ENCODE measurements around the gene CASK.
A peak's percentile ranks its signal among the peaks of the same experiment; 100 is the strongest.

The CASK gene

GRCh38 chrX:41779030-41779564 is 144.3 kb downstream of the CASK start:
- no peak overlapping the region for H3K9ac ChIP-seq (ENCODE audit: low read length)
- no peak overlapping the region for H3K23ac ChIP-seq (ENCODE audit: low read length)
- H4K12ac ChIP-seq (ENCODE audit: low read depth, low read length), result no peak overlapping the region
- H3K18ac ChIP-seq (ENCODE audit: low read length), result no peak overlapping the region
- H2BK5ac ChIP-seq (ENCODE audit: low read depth, low read length, poor library complexity), result no peak overlapping the region
- peak in 1 of 2 donors; percentile 3 for DNase-seq
- no peaks in the 10 kb centered on the region for H3K9me3 ChIP-seq (ENCODE audit: insufficient read depth, low read depth, low read length)
- H2BK120ac ChIP-seq (ENCODE audit: insufficient read depth, low read length, poor library complexity), result no peak overlapping the region
- no peaks in the 10 kb centered on the region for H3K27me3 ChIP-seq (ENCODE audit: insufficient read depth, low read length)
- no peak overlapping the region for H2AK5ac ChIP-seq (ENCODE audit: low read length)
- H3K4ac ChIP-seq (ENCODE audit: low read depth, low read length), result no peak overlapping the region
- no peak overlapping the region for H2BK12ac ChIP-seq (ENCODE audit: low read length)
- H3K36me3 ChIP-seq (ENCODE audit: control insufficient read depth in 1 of 2, insufficient read depth in 2 of 2, low read length in 2 of 2), result no peaks in the 10 kb centered on the region
- no peaks in the 10 kb centered on the region for H3K79me2 ChIP-seq (ENCODE audit: control insufficient read depth, insufficient read depth, low read length, poor library complexity)
- H3K79me1 ChIP-seq (ENCODE audit: low read length), result no peaks in the 10 kb centered on the region
- no CpG with 5 or more reads among the region's 1 CpG for WGBS (ENCODE audit: extremely low coverage, insufficient coverage, insufficient read length)
- H2AFZ ChIP-seq (ENCODE audit: insufficient read depth, low read length, poor library complexity), result no peak overlapping the region
- no peak overlapping the region for H4K91ac ChIP-seq (ENCODE audit: low read depth, low read length)
- H3K14ac ChIP-seq (ENCODE audit: low read length), result no peak overlapping the region
- H3K4me1 ChIP-seq (ENCODE audit: control insufficient read depth in 1 of 2, insufficient read depth in 2 of 2, low read length in 2 of 2), result no peaks in the 10 kb centered on the region
- H3K4me3 ChIP-seq (ENCODE audit: low read depth, low read length), result no peak overlapping the region
- H4K8ac ChIP-seq (ENCODE audit: low read depth, low read length), result no peak overlapping the region
- no peak overlapping the region for H3K27ac ChIP-seq (ENCODE audit: low read depth, low read length)
- no peak overlapping the region for H3K4me2 ChIP-seq (ENCODE audit: low read length)

GRCh38 chrX:41761702-41762101 is 161.7 kb downstream of the CASK start:
- Histone ChIP-seq H3K9me3 (ENCODE audit: insufficient read depth, low read depth, low read length) (no peaks in the 10 kb centered on the region), H3K79me2 (ENCODE audit: control insufficient read depth, insufficient read depth, low read length, poor library complexity) (no peaks in the 10 kb centered on the region), H2BK5ac (ENCODE audit: low read depth, low read length, poor library complexity) (no peak overlapping the region), H2AFZ (ENCODE audit: insufficient read depth, low read length, poor library complexity) (no peak overlapping the region), H3K27ac (ENCODE audit: low read depth, low read length) (no peak overlapping the region), H3K23ac (ENCODE audit: low read length) (no peak overlapping the region), H3K4me3 (ENCODE audit: low read depth, low read length) (no peak overlapping the region), H3K4me1 (ENCODE audit: control insufficient read depth in 1 of 2, insufficient read depth in 2 of 2, low read length in 2 of 2) (no peaks in the 10 kb centered on the region), H3K27me3 (ENCODE audit: insufficient read depth, low read length) (no peaks in the 10 kb centered on the region), H3K14ac (ENCODE audit: low read length) (no peak overlapping the region), H4K8ac (ENCODE audit: low read depth, low read length) (no peak overlapping the region), H4K12ac (ENCODE audit: low read depth, low read length) (no peak overlapping the region), H3K36me3 (ENCODE audit: control insufficient read depth in 1 of 2, insufficient read depth in 2 of 2, low read length in 2 of 2) (no peaks in the 10 kb centered on the region), H2BK12ac (ENCODE audit: low read length) (no peak overlapping the region), H3K4ac (ENCODE audit: low read depth, low read length) (no peak overlapping the region), H3K4me2 (ENCODE audit: low read length) (no peak overlapping the region), H2BK120ac (ENCODE audit: insufficient read depth, low read length, poor library complexity) (no peak overlapping the region), H3K79me1 (ENCODE audit: low read length) (no peaks in the 10 kb centered on the region), H3K18ac (ENCODE audit: low read length) (no peak overlapping the region), H2AK5ac (ENCODE audit: low read length) (no peak overlapping the region), H4K91ac (ENCODE audit: low read depth, low read length) (no peak overlapping the region), H3K9ac (ENCODE audit: low read length) (no peak overlapping the region)
- DNase-seq, result no peak

GRCh38 chrX:41761169-41761568 is 162.2 kb downstream of the CASK start:
- Histone ChIP-seq H3K4ac (ENCODE audit: low read depth, low read length) (no peak overlapping the region), H3K79me2 (ENCODE audit: control insufficient read depth, insufficient read depth, low read length, poor library complexity) (no peaks in the 10 kb centered on the region), H2BK120ac (ENCODE audit: insufficient read depth, low read length, poor library complexity) (no peak overlapping the region), H3K27ac (ENCODE audit: low read depth, low read length) (no peak overlapping the region), H3K23ac (ENCODE audit: low read length) (no peak overlapping the region), H3K79me1 (ENCODE audit: low read length) (no peaks in the 10 kb centered on the region), H3K9me3 (ENCODE audit: insufficient read depth, low read depth, low read length) (no peaks in the 10 kb centered on the region), H3K14ac (ENCODE audit: low read length) (no peak overlapping the region), H3K18ac (ENCODE audit: low read length) (no peak overlapping the region), H4K12ac (ENCODE audit: low read depth, low read length) (no peak overlapping the region), H3K9ac (ENCODE audit: low read length) (no peak overlapping the region), H4K91ac (ENCODE audit: low read depth, low read length) (no peak overlapping the region), H3K27me3 (ENCODE audit: insufficient read depth, low read length) (no peaks in the 10 kb centered on the region), H2BK5ac (ENCODE audit: low read depth, low read length, poor library complexity) (no peak overlapping the region), H3K4me1 (ENCODE audit: control insufficient read depth in 1 of 2, insufficient read depth in 2 of 2, low read length in 2 of 2) (no peaks in the 10 kb centered on the region), H2AFZ (ENCODE audit: insufficient read depth, low read length, poor library complexity) (no peak overlapping the region), H3K4me2 (ENCODE audit: low read length) (no peak overlapping the region), H2AK5ac (ENCODE audit: low read length) (no peak overlapping the region), H4K8ac (ENCODE audit: low read depth, low read length) (no peak overlapping the region), H2BK12ac (ENCODE audit: low read length) (no peak overlapping the region), H3K4me3 (ENCODE audit: low read depth, low read length) (no peak overlapping the region), H3K36me3 (ENCODE audit: control insufficient read depth in 1 of 2, insufficient read depth in 2 of 2, low read length in 2 of 2) (no peaks in the 10 kb centered on the region)
- WGBS (ENCODE audit: extremely low coverage, insufficient coverage, insufficient read length), result no CpG with 5 or more reads among the region's 3 CpGs
- DNase-seq, result no peak

- Histone ChIP-seq H3K27ac (ENCODE audit: low read depth, low read length) (no peak overlapping the region), H3K14ac (ENCODE audit: low read length) (no peak overlapping the region)
Measured at GRCh38 chrX:41759817-41760216, 163.5 kb downstream of the CASK start.

More at GRCh38 chrX:41759817-41760216, 163.5 kb downstream of the CASK start:
- H3K18ac ChIP-seq (ENCODE audit: low read length), result no peak overlapping the region
- no peak overlapping the region for H2AK5ac ChIP-seq (ENCODE audit: low read length)
- no peaks in the 10 kb centered on the region for H3K9me3 ChIP-seq (ENCODE audit: insufficient read depth, low read depth, low read length)
- no peak overlapping the region for H3K4me2 ChIP-seq (ENCODE audit: low read length)
- no peaks in the 10 kb centered on the region for H3K36me3 ChIP-seq (ENCODE audit: control insufficient read depth in 1 of 2, insufficient read depth in 2 of 2, low read length in 2 of 2)
- DNase-seq, result peak in 1 of 2 donors; percentile 68
- H3K27me3 ChIP-seq (ENCODE audit: insufficient read depth, low read length), result no peaks in the 10 kb centered on the region
- H4K8ac ChIP-seq (ENCODE audit: low read depth, low read length), result no peak overlapping the region
- no peak overlapping the region for H4K91ac ChIP-seq (ENCODE audit: low read depth, low read length)
- no peak overlapping the region for H2BK5ac ChIP-seq (ENCODE audit: low read depth, low read length, poor library complexity)
- H4K12ac ChIP-seq (ENCODE audit: low read depth, low read length), result no peak overlapping the region
- H3K9ac ChIP-seq (ENCODE audit: low read length), result no peak overlapping the region
- H2BK12ac ChIP-seq (ENCODE audit: low read length), result no peak overlapping the region
- H3K79me2 ChIP-seq (ENCODE audit: control insufficient read depth, insufficient read depth, low read length, poor library complexity), result no peaks in the 10 kb centered on the region
- no peaks in the 10 kb centered on the region for H3K4me1 ChIP-seq (ENCODE audit: control insufficient read depth in 1 of 2, insufficient read depth in 2 of 2, low read length in 2 of 2)
- H3K4ac ChIP-seq (ENCODE audit: low read depth, low read length), result no peak overlapping the region
- no peak overlapping the region for H3K4me3 ChIP-seq (ENCODE audit: low read depth, low read length)
- no CpG with 5 or more reads among the region's 3 CpGs for WGBS (ENCODE audit: extremely low coverage, insufficient coverage, insufficient read length)
- no peak overlapping the region for H3K23ac ChIP-seq (ENCODE audit: low read length)
- no peak overlapping the region for H2BK120ac ChIP-seq (ENCODE audit: insufficient read depth, low read length, poor library complexity)
- no peaks in the 10 kb centered on the region for H3K79me1 ChIP-seq (ENCODE audit: low read length)
- H2AFZ ChIP-seq (ENCODE audit: insufficient read depth, low read length, poor library complexity), result no peak overlapping the region
